ENCODE measurements around the gene DDX54.

Gene DDX54

DNA sequence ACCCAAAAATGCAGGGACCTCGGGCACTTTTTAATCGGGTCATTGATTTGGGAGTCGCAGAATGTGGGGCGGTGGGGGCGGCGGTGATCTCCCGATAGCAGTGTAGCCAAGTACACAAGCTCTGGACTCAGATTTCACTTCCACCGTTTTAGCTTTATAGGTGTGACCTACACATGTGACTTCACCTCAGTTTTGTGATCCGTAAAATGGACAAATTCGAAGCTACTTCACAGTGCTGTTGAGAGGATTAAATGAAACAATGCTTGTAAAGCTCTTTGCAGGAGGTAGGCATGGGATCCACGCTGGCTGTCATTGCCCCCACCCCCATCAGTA, 721 bp upstream of the DDX54 start:
- DNase-seq = no peak

- DNase-seq = peak; percentile 74
These were observed 438 bp downstream of the DDX54 start for GRCh38 chr12:113184900-113185179.

DNA sequence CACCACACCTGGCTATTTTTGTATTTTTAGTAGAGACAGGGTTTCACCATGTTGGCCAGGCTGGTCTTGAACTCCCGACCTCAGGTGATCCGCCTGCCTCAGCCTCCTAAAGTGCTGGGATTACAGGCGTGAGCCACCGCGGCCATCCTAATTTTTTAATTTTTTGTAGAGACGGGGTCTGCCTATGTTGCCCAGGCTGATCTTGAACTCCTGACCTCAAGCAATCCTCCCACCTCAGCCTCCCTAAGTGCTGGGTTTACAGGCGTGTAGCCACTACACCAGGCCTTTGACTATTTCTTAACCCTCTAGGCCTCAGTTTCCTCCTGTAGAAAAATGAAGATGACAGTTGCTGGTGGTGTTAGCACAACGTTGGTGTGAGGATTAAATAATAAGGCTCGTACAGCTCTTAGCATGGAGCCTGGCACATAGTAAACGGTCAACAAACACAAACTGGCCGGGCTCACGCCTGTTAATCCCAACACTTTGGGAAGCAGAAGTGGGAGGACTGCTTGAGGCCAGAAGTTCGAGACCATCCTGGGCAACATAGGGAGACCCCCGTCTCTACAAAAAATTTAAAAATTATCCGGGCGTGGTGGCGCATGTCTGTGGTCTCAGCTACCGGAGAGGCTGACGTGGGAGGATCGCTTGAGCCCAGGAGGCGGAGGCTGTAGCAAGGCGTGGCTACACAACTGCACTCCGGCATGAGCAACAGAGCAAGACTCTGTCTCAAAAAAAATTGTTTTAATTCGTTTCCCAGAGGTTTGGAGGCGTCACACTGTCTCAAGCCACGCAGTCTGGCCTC, 979 bp downstream of the DDX54 start:
- DNase-seq = no peak

GRCh38 chr12:113183030-113183589, 2.2 kb downstream of the DDX54 start:
- no peak for DNase-seq

GRCh38 chr12:113181975-113182374, 3.3 kb downstream of the DDX54 start:
- DNase-seq = no peak

- DNase-seq = no peak
These were observed 4.9 kb downstream of the DDX54 start for GRCh38 chr12:113180333-113180732.

DNA sequence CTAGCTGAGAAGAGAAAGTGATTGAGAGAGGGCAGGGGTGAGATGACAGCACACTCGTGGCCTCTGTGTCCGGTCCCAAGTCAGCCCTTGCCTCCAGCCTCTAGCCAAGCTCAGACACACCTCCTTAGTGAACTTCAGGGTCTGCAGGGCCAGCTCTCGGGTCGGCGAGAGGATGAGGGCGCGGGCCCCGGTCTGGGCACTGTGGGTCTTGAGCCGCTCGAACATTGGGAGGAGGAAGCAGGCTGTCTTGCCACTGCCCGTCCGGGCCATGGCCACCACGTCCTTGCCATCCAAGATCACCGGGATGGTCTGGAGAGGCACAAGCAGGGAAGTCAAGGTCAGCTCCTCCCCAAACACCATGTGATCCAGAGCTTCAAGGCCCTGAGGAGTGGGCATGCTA, 6.3 kb downstream of the DDX54 start:
- DNase-seq = no peak

DNA sequence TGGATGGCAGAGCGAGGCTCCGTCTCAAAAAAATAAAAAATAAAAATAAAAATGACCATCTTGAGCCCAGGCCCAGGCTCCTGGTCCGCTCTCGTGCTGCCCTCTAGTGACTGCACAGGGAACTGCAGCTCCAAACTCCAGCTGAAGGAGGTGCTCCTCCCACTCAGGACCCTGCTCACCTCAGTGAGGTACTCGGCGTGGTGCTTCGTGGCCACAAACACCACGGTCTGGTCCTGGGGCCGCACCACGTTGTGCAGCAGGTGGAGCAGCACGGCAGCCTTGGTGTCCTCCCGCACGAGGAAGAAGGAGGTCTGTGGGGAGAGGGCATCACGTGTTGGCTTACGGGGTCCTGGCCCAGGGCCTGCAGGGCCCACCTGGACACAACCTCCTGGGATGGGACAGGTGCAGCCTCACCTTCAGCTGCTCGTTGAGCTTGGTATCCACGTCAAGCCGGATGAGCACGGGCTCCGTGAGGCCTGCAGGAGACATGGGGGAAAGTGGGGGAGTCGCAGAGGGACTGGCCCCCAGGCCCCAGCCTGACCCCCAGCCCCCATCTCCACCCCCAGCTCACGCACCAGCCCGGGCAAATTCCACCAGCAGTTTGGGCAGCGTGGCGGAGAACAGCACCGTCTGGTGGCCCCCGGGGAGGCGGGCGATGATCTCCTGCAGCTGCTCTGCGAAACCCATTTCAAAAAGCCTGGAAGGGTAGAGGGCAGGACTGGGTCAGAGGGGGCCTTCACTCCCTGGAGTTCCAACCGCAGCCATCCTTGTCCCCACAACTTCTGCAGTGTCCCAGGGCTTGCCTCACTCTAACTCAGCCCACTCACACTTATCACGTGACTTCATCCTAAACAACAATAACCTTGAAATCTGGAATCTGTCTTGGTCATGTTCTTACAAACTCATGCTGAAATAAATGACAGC, 10.6 kb downstream of the DDX54 start:
- no peak for DNase-seq

DNA sequence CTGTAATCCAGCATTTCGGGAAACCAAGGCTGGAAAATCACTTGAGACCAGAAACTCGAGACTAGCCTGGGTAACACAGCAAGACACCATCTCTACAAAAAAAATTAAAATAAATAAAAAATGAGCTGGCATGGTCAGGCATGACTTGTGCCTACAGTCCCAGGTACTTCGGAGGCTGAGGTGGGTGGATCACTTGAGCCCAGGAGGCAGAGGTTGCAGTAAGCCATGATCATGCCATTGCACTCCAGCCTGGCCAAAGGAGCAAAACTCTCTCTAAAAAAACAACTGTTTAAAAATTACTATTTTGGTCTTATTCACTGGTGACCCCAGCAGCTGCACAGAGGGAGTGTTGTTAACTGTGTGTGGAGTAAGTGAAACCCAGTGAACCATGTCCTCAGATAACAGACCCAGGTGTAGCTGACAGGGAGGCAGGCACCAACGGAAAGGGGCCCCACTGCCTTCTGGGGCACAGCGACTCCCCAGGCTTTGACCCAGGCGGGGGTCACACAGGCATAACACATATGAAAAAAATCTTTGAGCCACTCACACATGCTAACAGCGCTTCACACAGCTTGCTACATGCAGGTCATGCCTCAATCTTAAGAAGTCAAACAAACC, 12.1 kb downstream of the DDX54 start:
- DNase-seq = no peak

- no peak for DNase-seq
These were observed 13.1 kb downstream of the DDX54 start for GRCh38 chr12:113172185-113172584.

GRCh38 chr12:113171543-113171942, 13.7 kb downstream of the DDX54 start:
- DNase-seq = no peak

- DNase-seq = no peak
These were observed 14.4 kb downstream of the DDX54 start for GRCh38 chr12:113170926-113171325.

- no peak for DNase-seq
These were observed 14.8 kb downstream of the DDX54 start for GRCh38 chr12:113170457-113170856.

DNA sequence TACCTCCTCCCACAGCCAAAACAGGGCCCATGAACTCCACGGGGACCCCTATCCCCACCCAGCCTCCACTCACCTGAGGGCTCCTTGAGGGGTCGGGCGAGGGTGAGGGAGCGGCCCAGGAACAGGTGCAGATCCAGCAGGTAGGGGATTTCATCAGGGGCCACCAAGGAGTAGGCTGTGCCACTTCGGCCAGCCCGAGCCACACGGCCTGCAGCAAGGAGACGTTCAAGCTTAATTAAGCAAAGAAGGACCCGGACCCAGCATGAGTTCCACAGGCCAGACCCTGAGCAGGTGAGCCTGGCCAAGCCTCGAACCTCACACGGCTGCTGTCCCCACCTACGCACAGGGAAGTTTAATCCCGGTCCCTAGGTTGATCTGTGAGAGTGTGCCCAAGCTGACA, 15.6 kb downstream of the DDX54 start:
- DNase-seq = no peak

GRCh38 chr12:113167868-113168267, 17.4 kb downstream of the DDX54 start:
- DNase-seq = no peak

- DNase-seq = no peak
These were observed 19.5 kb downstream of the DDX54 start for GRCh38 chr12:113165521-113166450.

GRCh38 chr12:113164014-113164413, 21.3 kb downstream of the DDX54 start:
- DNase-seq = no peak

DNA sequence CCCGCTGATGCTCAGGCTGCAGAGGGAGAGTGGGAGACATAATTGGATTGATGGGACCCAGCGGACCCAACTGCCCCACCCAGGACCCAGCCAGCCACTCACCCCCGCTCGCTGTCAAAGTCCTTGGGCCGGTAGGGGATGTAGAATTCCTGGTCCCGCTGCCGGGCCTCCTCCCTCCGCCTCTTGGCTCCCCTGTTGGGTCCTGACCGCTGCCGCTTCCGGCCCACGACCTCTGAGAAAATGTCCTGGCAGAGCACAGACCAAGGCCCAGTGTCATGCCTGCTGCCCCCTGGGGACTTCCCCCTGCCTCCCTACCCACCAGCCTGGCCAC, 22.3 kb downstream of the DDX54 start:
- DNase-seq = no peak

DNA sequence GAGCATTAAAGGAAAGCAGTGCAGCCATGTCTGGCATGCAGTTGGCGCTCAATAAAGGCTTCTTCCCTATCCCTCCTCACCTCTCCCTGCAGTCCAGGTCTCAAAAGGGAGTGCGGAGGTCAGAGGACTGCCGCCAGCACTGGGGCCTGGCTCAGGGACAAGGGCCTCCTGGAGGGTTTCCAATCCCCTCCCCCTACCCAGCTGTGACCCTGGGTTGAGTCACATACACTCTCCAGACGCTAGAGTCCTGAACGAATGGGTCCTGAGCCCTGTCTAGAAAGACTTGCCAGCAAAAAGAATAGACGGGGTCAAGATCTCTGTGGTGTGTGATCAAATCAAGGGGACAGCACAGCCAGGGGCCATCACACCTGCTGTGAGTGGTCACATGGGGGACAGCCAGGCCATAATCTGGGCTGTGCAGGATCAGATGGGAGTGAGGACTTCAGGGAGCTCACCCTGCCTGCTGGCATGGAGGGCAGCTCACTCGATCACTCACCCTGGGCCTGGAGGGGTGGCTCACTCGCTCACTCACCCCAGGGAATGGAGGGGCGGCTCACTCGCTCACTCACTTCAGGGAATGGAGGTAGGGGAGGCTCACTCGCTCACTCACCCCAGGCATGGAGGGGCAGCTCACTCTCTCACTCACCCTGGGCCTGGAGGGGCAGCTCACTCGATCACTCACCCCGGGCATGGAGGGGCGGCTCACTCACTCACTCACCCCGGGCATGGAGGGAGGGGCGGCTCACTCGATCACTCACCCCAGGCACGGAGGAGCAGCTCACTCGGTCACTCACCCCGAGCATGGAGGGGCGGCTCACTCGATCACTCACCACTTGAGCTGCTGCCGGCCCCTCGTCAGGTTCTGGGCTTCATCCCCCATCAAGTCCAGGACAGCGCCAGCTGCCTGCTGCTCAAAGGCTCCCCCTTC, 22.9 kb downstream of the DDX54 start:
- DNase-seq = no peak

DNA sequence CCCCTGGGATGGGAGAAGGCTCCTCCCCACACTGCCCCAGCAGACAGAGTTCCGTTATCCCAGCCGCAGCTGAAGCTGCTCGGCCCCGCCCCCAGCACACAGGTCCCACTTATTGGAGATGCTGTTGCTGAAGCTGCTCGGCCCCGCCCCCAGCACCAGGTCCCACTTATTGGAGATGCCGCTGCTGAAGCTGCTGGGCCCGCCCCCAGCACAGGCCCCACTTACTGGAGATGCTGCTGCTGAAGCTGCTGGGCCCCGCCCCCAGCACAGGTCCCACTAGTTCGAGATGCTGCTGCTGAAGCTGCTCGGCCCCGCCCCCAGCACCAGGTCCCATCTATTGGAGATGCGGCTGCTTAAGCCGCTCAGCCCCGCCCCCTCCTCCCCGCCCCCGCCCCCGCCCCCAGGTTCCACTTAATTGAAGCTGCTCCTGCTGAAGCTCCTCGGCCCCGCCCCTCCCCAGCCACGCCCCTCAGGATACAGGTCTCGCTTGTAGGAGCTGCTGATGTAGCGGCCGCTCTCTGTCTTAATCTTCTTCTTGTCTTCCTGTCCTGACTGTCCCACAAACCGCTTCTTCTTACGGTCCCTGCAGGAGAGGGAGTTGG, 23.8 kb downstream of the DDX54 start:
- DNase-seq = no peak

DNA sequence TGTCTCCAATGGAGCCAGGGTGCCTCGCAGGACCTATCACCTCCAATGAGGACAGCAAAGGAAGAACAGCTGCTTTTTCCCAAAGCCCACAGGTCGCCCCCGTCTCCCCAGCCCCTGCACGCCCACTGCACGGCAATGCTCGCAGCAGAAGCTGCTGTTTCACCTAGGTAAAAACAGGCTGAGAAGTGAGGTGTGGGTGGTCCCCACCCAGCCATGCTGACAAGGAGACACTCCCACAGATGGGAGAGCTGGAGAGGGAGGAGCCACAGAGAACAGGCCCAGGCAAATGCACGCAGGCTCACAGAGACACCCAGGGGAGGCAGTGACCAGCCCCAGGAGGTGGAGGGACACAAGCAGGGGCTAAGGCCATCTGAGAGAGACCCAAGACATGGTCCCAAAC, 25.3 kb downstream of the DDX54 start:
- no peak for DNase-seq
